PC-9 (cell line): ENCODE data around the gene PRKD1. TPM values are rescaled to one million over a fixed set of nuclear protein-coding genes. Genes with fewer than 3 reads are reported as not detected.

Experiments used
- BruUV-seq: library from RNA; stranded (reverse); fragments of 400-500 nt; replicated peaks from 2 replicates; lab custom pipeline; 2021; lab: Mats Ljungman, UMichigan
- CTCF ChIA-PET: fragments of 300-600 bp; sonication (Branson Sonifier 250); formaldehyde crosslinking; loops from one replicate; lab custom pipeline; 2022; ENCODE audit warnings: antibody characterized with exemption; lab: Charles Lee
- POLR2A ChIA-PET: fragments of 300-600 bp; sonication (Branson Sonifier 250); formaldehyde crosslinking; loops from one replicate; lab custom pipeline; 2022; ENCODE audit warnings: antibody characterized with exemption; ENCODE audit not compliant: unreplicated experiment; lab: Charles Lee
- DNase-seq, 2 experiments: peaks; one replicate each; pipeline versions ENCODE4 v3.0.0 to v3.0.0-alpha.2; 2015 to 2022; ENCODE audit warnings: mixed read lengths in 1 of 2
- H2AFZ ChIP-seq: fragments of 200-600 bp; sonication (generic); 2 replicates; pipeline ENCODE4 v1.8.1; 2017; ENCODE audit warnings: antibody characterized with exemption
- H3F3A ChIP-seq: fragments of 200-600 bp; sonication (generic); 2 replicates; pipeline ENCODE4 v1.8.1; 2017; ENCODE audit warnings: antibody characterized with exemption, mild to moderate bottlenecking, low read depth; ENCODE audit not compliant: insufficient read depth
- H3K27ac ChIP-seq: fragments of 200-600 bp; sonication (generic); 2 replicates; pipeline ENCODE4 v1.6.1; 2016; ENCODE audit warnings: mixed run types
- H3K27me3 ChIP-seq: fragments of 200-600 bp; sonication (generic); 2 replicates; pipeline ENCODE4 v1.6.1; 2016; ENCODE audit warnings: low read depth, mixed run types; ENCODE audit not compliant: insufficient read depth
- H3K36me3 ChIP-seq: fragments of 200-600 bp; sonication (generic); 2 replicates; pipeline ENCODE4 v1.6.1; 2016; ENCODE audit warnings: low read depth, mixed run types
- H3K4me1 ChIP-seq: fragments of 200-600 bp; sonication (generic); replicated peaks from 2 replicates; pipeline ENCODE4 v1.6.1; 2016; ENCODE audit warnings: mixed run types; ENCODE audit not compliant: insufficient read depth
- H3K4me2 ChIP-seq: fragments of 200-600 bp; sonication (generic); 2 replicates; pipeline ENCODE4 v1.6.1; 2017; ENCODE audit warnings: mixed run types
- H3K4me3 ChIP-seq: fragments of 200-600 bp; sonication (generic); 2 replicates; pipeline ENCODE4 v1.6.1; 2016; ENCODE audit warnings: mixed run types
- H3K79me2 ChIP-seq: fragments of 200-600 bp; sonication (generic); 2 replicates; pipeline ENCODE4 v1.6.1; 2017; ENCODE audit warnings: low read depth, mixed run types
- H3K9me2 ChIP-seq: fragments of 200-600 bp; sonication (generic); 2 replicates; pipeline ENCODE4 v1.8.1; 2017; ENCODE audit warnings: mild to moderate bottlenecking; ENCODE audit not compliant: insufficient read depth
- H3K9me3 ChIP-seq: fragments of 200-600 bp; sonication (generic); 2 replicates; pipeline ENCODE4 v1.8.1; 2016; ENCODE audit warnings: low read depth; ENCODE audit not compliant: insufficient read depth
- H4K20me1 ChIP-seq: fragments of 200-600 bp; sonication (generic); 2 replicates; pipeline ENCODE4 v1.8.1; 2017; ENCODE audit not compliant: insufficient read depth
- CTCF ChIP-seq: fragments of 200-600 bp; sonication (generic); conservative IDR thresholded peaks from 2 replicates; pipeline ENCODE4 v1.6.1; 2017; ENCODE audit warnings: mixed run types, antibody characterized with exemption, mild to moderate bottlenecking, moderate library complexity
- EZH2 ChIP-seq: fragments of 200-600 bp; sonication (generic); IDR thresholded peaks from 2 replicates; pipeline ENCODE4 v1.8.0; 2017; ENCODE audit warnings: antibody characterized with exemption, low read depth
- intact Hi-C: fragments of 100-400 bp; cut with micrococcal nuclease; formaldehyde crosslinking; loops from one replicate; pipeline ENCODE4 v1.10.0; 2022; ENCODE audit not compliant: unreplicated experiment
- total RNA-seq: library from RNA; stranded (reverse); gene quantifications from 2 replicates; pipeline ENCODE4 v1.2.3, GENCODE V29; 2021

Gene PRKD1
- total RNA-seq, 1 experiment from 2014 or later, result 0.98 TPM

DNA sequence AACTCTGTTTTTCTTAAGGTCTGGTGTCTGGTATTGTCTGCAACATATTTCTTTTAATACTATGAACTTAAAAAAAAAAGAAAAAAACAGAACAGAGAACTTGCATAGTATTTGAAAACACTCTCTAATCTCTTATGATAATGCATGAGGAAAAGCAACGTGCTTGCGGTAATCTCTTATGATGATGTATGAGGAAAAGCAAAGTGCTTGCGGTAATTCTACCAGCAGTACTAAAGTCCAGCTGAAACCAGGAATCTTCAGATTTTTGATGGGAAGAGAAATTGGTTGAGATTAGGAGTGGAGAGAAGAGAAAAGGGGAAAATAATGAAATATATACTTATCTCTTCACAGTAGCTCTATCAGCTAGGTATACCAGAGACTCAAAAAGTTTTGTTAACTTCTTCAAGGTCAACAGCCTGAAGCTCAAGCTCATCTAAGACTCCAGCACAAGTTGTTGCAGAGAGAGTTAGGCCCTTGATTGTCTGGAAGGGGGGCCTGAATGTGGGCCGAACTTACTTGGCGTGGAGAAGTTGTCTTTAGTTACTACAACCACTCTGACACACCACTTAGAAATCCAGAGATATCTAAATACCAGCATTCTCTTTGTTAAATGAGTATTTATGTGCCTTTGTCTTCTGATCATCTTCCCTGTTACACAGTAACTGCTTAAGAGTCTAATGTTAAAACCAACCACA, 240.4 kb downstream of the PRKD1 start:
- no peaks in the 10 kb centered on the region for H4K20me1 ChIP-seq
- H3K79me2 ChIP-seq, result no peaks in the 10 kb centered on the region
- no peaks in the 10 kb centered on the region for H3K9me2 ChIP-seq
- intact Hi-C loops, result no loop called here
- H3F3A ChIP-seq, result no peaks in the 10 kb centered on the region
- no peak overlapping the region for H3K4me2 ChIP-seq
- TF ChIP-seq CTCF (no peak), EZH2 (no peak)
- no peaks in the 10 kb centered on the region for H3K36me3 ChIP-seq
- BruUV-seq, result no TSS peak
- no peak overlapping the region for H3K4me3 ChIP-seq
- H3K27me3 ChIP-seq, result no peaks in the 10 kb centered on the region
- ChIA-PET POLR2A (no interaction called here), CTCF (no interaction called here)
- DNase-seq, result no peak
- H3K9me3 ChIP-seq, result no peaks in the 10 kb centered on the region
- H3K4me1 ChIP-seq, result no peaks in the 10 kb centered on the region
- no peak overlapping the region for H2AFZ ChIP-seq
- no peak overlapping the region for H3K27ac ChIP-seq

DNA sequence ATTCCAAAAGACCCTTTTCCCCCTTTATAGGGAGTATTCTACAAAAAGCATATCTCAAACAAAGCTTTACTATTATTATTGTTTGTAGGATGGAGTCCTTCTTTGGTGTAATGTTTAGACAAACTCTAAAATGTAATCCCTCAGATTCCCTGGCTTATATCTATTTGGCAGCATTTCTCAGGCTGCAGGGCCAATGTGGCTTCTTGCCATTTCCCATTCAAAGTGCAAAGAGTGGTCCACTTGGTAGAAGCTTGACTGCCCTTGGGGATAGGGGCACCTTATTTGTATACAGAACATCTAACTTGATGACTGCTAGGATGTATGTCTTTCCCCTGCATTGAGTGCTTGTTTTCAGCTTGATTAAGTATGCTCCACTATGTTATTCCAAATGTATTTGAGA, 242.7 kb downstream of the PRKD1 start:
- TF ChIP-seq EZH2, result no peak
- TF ChIP-seq CTCF, result no peak
- Histone ChIP-seq H3K9me3 (no peaks in the 10 kb centered on the region), H3K4me2 (no peak overlapping the region), H3K36me3 (no peaks in the 10 kb centered on the region), H3K4me1 (no peaks in the 10 kb centered on the region), H3F3A (no peaks in the 10 kb centered on the region), H3K4me3 (no peak overlapping the region), H4K20me1 (no peaks in the 10 kb centered on the region), H3K27me3 (no peaks in the 10 kb centered on the region), H3K9me2 (no peaks in the 10 kb centered on the region), H2AFZ (no peak overlapping the region), H3K79me2 (no peaks in the 10 kb centered on the region), H3K27ac (no peak overlapping the region)
- intact Hi-C loops, result no loop called here
- CTCF ChIA-PET, result no interaction called here
- BruUV-seq, result no TSS peak
- DNase-seq, result no peak
- POLR2A ChIA-PET, result no interaction called here

GRCh38 chr14:29682789-29683188, 244.9 kb downstream of the PRKD1 start:
- Histone ChIP-seq H2AFZ (no peak overlapping the region), H3K27ac (no peak overlapping the region), H3F3A (no peaks in the 10 kb centered on the region), H3K36me3 (no peaks in the 10 kb centered on the region), H3K9me2 (no peaks in the 10 kb centered on the region), H3K27me3 (no peaks in the 10 kb centered on the region), H3K4me2 (no peak overlapping the region), H3K4me1 (no peaks in the 10 kb centered on the region), H3K4me3 (no peak overlapping the region), H3K9me3 (no peaks in the 10 kb centered on the region), H4K20me1 (no peaks in the 10 kb centered on the region), H3K79me2 (no peaks in the 10 kb centered on the region)
- no TSS peak for BruUV-seq
- POLR2A ChIA-PET, result no interaction called here
- no peak for DNase-seq
- intact Hi-C loops, result no loop called here
- CTCF ChIA-PET, result no interaction called here
- no peak for TF ChIP-seq EZH2
- no peak for TF ChIP-seq CTCF
